HEK293 (cell line): Measurements from ENCODE around the gene PARK7.

Experiments used
- YY1 ChIP-seq: fragments of 450-650 bp; formaldehyde crosslinking; IDR thresholded peaks from 2 replicates; pipeline ENCODE4 v1.5.1; 2018; ENCODE audit warnings: missing biosample characterization, missing genetic modification characterization
- ZNF274 ChIP-seq, 2 experiments: fragments of 200-500 bp in 1 of 2; fragments of 450-650 bp in 1 of 2; sonication (Bioruptor generic) in 1 of 2; formaldehyde crosslinking in 1 of 2; IDR thresholded peaks; 2 replicates each; pipeline versions ENCODE4 v1.5.1 to v1.6.1; 2014 to 2016; ENCODE audit warnings: borderline replicate concordance in 1 of 2, inconsistent platforms in 1 of 2, low read length in 1 of 2, missing biosample characterization in 1 of 2, missing genetic modification characterization in 1 of 2
- ZNF530 ChIP-seq: fragments of 450-650 bp; formaldehyde crosslinking; IDR thresholded peaks from 2 replicates; pipeline ENCODE4 v1.5.1; 2016; ENCODE audit warnings: low read depth, missing biosample characterization, missing genetic modification characterization
- ZNF544 ChIP-seq: fragments of 450-650 bp; formaldehyde crosslinking; IDR thresholded peaks from 2 replicates; pipeline ENCODE4 v1.5.0; 2017; ENCODE audit warnings: missing biosample characterization, missing genetic modification characterization
- ZNF561 ChIP-seq: fragments of 450-650 bp; IDR thresholded peaks from 2 replicates; pipeline ENCODE4 v1.5.1; 2018; ENCODE audit warnings: missing biosample characterization, missing genetic modification characterization, borderline replicate concordance
- TF ChIP-seq, protein P1 (sequence below): fragments of 450-650 bp; formaldehyde crosslinking; IDR thresholded peaks from 2 replicates; pipeline ENCODE4 v1.5.1; 2016; ENCODE audit warnings: missing biosample characterization, missing genetic modification characterization

DNA sequence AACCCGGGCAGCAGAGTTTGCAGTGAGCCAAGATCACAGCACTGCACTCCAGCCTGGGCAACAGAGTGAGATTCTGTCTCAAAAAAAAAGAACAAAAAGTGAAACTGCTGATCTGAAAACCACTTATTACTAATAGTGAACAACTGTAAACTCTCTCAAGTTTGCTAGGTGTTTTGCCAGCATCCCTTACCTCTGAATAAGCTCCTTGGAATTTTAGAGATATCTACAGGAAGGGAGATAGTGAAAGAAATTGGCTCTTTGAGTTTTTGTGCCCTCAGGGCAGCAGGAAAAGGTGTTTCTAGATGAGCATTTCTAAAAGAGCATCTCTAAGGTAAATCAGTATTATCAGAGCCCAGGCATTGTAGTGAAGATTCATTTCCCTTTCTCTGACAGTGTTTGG is 27.1 kb downstream of the PARK7 start:
- TF ChIP-seq ZNF530 (tag by site-specific recombination) (no peak), ZNF274 (IDR thresholded peaks at IDR 0.05; ENCODE audit: low read length) (no peak), ZNF274 (tag by site-specific recombination; IDR thresholded peaks at IDR 0.05; ENCODE audit: borderline replicate concordance) (no peak), ZNF544 (tag by site-specific recombination) (no peak), ZNF561 (tag by site-specific recombination) (no peak), YY1 (tag by site-specific recombination) (no peak)
- TF ChIP-seq, protein P1, sequence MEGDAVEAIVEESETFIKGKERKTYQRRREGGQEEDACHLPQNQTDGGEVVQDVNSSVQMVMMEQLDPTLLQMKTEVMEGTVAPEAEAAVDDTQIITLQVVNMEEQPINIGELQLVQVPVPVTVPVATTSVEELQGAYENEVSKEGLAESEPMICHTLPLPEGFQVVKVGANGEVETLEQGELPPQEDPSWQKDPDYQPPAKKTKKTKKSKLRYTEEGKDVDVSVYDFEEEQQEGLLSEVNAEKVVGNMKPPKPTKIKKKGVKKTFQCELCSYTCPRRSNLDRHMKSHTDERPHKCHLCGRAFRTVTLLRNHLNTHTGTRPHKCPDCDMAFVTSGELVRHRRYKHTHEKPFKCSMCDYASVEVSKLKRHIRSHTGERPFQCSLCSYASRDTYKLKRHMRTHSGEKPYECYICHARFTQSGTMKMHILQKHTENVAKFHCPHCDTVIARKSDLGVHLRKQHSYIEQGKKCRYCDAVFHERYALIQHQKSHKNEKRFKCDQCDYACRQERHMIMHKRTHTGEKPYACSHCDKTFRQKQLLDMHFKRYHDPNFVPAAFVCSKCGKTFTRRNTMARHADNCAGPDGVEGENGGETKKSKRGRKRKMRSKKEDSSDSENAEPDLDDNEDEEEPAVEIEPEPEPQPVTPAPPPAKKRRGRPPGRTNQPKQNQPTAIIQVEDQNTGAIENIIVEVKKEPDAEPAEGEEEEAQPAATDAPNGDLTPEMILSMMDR (tag by site-specific recombination) = no peak
